Gastrocnemius medialis (tissue), 4 donors: Measurements from ENCODE around the gene ZBED5.

Experiments used
- POLR2A ChIP-seq, 2 donors: fragments of 450-650 bp; IDR thresholded peaks; one replicate each; pipeline ENCODE4 v1.6.1; 2017; ENCODE audit warnings: antibody characterized with exemption in 2 of 2, mild to moderate bottlenecking in 2 of 2, moderate library complexity in 2 of 2
- TF ChIP-seq, protein P1 (sequence below), 5 experiments: fragments of 450-650 bp in 3 of 5; fragments of 200-600 bp in 2 of 5; sonication (generic) in 2 of 5; IDR thresholded peaks in 4 of 5; conservative IDR thresholded peaks in 1 of 5; 1 replicate in 4 of 5; 2 replicates in 1 of 5; pipeline ENCODE4 v1.5.1; 2016 to 2019; ENCODE audit warnings: antibody characterized with exemption in 5 of 5, mild to moderate bottlenecking in 3 of 5, moderate library complexity in 3 of 5

DNA sequence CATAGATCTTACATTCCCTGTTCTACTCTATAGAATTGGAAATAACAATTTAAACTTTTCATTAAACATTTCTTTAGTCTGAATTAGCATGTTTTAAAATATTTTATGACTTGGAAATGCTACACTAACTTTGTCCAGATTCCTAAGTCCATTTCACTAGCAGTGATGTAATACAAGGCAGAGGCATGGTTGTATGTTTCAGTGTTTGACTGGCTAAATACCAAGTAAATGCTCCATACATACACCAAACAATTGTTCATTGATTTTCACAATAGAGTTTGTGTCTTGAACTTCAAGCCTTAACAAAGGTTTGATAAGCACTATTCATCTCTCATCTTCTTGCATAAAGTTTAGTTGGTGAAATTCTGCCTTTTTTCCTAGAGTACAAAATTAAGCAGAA lies 13.5 kb downstream of the ZBED5 start:
- TF ChIP-seq, protein P1, sequence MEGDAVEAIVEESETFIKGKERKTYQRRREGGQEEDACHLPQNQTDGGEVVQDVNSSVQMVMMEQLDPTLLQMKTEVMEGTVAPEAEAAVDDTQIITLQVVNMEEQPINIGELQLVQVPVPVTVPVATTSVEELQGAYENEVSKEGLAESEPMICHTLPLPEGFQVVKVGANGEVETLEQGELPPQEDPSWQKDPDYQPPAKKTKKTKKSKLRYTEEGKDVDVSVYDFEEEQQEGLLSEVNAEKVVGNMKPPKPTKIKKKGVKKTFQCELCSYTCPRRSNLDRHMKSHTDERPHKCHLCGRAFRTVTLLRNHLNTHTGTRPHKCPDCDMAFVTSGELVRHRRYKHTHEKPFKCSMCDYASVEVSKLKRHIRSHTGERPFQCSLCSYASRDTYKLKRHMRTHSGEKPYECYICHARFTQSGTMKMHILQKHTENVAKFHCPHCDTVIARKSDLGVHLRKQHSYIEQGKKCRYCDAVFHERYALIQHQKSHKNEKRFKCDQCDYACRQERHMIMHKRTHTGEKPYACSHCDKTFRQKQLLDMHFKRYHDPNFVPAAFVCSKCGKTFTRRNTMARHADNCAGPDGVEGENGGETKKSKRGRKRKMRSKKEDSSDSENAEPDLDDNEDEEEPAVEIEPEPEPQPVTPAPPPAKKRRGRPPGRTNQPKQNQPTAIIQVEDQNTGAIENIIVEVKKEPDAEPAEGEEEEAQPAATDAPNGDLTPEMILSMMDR (IDR thresholded peaks at IDR 0.05 in 4 of 5, conservative IDR thresholded peaks at IDR 0.05 in 1 of 5), result no peak
- TF ChIP-seq POLR2A (IDR thresholded peaks at IDR 0.05), result no peak
